Smooth muscle cell (in vitro differentiated cells): ENCODE measurements around the gene IL1RAP. TPM values are rescaled to one million over a fixed set of nuclear protein-coding genes. Genes with fewer than 3 reads are reported as not detected.

Experiments used
- DNase-seq: peaks from one replicate; lab custom pipeline; 2025; ENCODE audit not compliant: unreplicated experiment; lab: John Stamatoyannopoulos, UW
- H2AFZ ChIP-seq: fragments of 200-600 bp; sonication (generic); 2 replicates; pipeline ENCODE4 v1.6.0; 2016; ENCODE audit warnings: antibody characterized with exemption, low read depth, mild to moderate bottlenecking
- H3F3A ChIP-seq: fragments of 200-600 bp; sonication (generic); 2 replicates; pipeline ENCODE4 v1.6.0; 2017; ENCODE audit warnings: antibody characterized with exemption, low read depth
- H3K27ac ChIP-seq: fragments of 200-600 bp; sonication (generic); 2 replicates; pipeline ENCODE4 v1.5.1; 2016; ENCODE audit warnings: low read depth, mild to moderate bottlenecking
- H3K27me3 ChIP-seq: fragments of 200-600 bp; sonication (generic); 2 replicates; pipeline ENCODE4 v1.6.1; 2016; ENCODE audit warnings: low read depth, mild to moderate bottlenecking
- H3K36me3 ChIP-seq: fragments of 200-600 bp; sonication (generic); 2 replicates; pipeline ENCODE4 v1.5.1; 2016; ENCODE audit warnings: low read depth
- H3K4me1 ChIP-seq: fragments of 200-600 bp; sonication (generic); 2 replicates; pipeline ENCODE4 v1.5.1; 2016; ENCODE audit warnings: low read depth
- H3K4me2 ChIP-seq: fragments of 200-600 bp; sonication (generic); 2 replicates; pipeline ENCODE4 v1.6.0; 2016; ENCODE audit warnings: mild to moderate bottlenecking
- H3K4me3 ChIP-seq: fragments of 200-600 bp; sonication (generic); 2 replicates; pipeline ENCODE4 v1.5.1; 2016; ENCODE audit warnings: mild to moderate bottlenecking
- H3K79me2 ChIP-seq: fragments of 200-600 bp; sonication (generic); 2 replicates; pipeline ENCODE4 v1.6.0; 2016; ENCODE audit warnings: low read depth, mild to moderate bottlenecking
- H3K9ac ChIP-seq: fragments of 200-600 bp; sonication (generic); 2 replicates; pipeline ENCODE4 v1.6.0; 2016; ENCODE audit warnings: low read depth
- H3K9me3 ChIP-seq: fragments of 200-600 bp; sonication (generic); replicated peaks from 2 replicates; pipeline ENCODE4 v1.5.1; 2016; ENCODE audit warnings: low read depth
- H4K20me1 ChIP-seq: fragments of 200-600 bp; sonication (generic); 2 replicates; pipeline ENCODE4 v1.6.0; 2016; ENCODE audit warnings: low read depth
- CTCF ChIP-seq: fragments of 200-600 bp; sonication (generic); IDR thresholded peaks from 2 replicates; pipeline ENCODE4 v1.5.1; 2017; ENCODE audit warnings: borderline replicate concordance, mild to moderate bottlenecking, antibody characterized with exemption; ENCODE audit not compliant: insufficient read depth, poor library complexity, severe bottlenecking
- WGBS: methylation state at CpG from one replicate; pipeline ENCODE4 v1.1.7; 2016; ENCODE audit warnings: low lambda C conversion rate; 5-methylcytosine and 5-hydroxymethylcytosine counted together
- polyA plus RNA-seq: library from polyadenylated mRNA; unstranded; fragments of >200 nt; fragmentation: Nextera tagmentation; extraction: Ambion mirVana; gene quantifications from 2 replicates; pipeline ENCODE4 v1.2.1, GENCODE V29; 2016
- total RNA-seq: library from RNA; depleted of rRNA; stranded (reverse); fragments of >200 nt; gene quantifications from 2 replicates; pipeline ENCODE4 v1.2.3, GENCODE V29; 2014

Gene IL1RAP
- total and polyA plus RNA-seq, 2 experiments from 2014 or later, result 13.5 to 49.1 TPM

- Histone ChIP-seq H3K9me3 (no peaks in the 10 kb centered on the region), H3K79me2 (no peaks in the 10 kb centered on the region), H3K27me3 (no peaks in the 10 kb centered on the region), H3K4me2 (no peak overlapping the region), H3K4me1 (peaks cover 5% of the 10 kb centered on the region), H3K36me3 (no peaks in the 10 kb centered on the region), H3K27ac (no peak overlapping the region), H3K4me3 (no peak overlapping the region), H4K20me1 (no peaks in the 10 kb centered on the region), H2AFZ (no peak overlapping the region), H3F3A (no peaks in the 10 kb centered on the region), H3K9ac (no peak overlapping the region)
- TF ChIP-seq CTCF, result peak; percentile 39
- DNase-seq, result no peak
- 40% methylated on average over 4 of the region's 4 CpGs for WGBS
Observed at GRCh38 chr3:190701096-190701532, 187.2 kb downstream of the IL1RAP start.

- H3K27me3 ChIP-seq, result no peaks in the 10 kb centered on the region
- no peak for DNase-seq
- H4K20me1 ChIP-seq, result no peaks in the 10 kb centered on the region
- H3K27ac ChIP-seq, result no peak overlapping the region
- H3K36me3 ChIP-seq, result no peaks in the 10 kb centered on the region
- no peaks in the 10 kb centered on the region for H3K79me2 ChIP-seq
- no peak overlapping the region for H2AFZ ChIP-seq
- no peaks in the 10 kb centered on the region for H3K9me3 ChIP-seq
- H3K4me3 ChIP-seq, result no peak overlapping the region
- no peaks in the 10 kb centered on the region for H3F3A ChIP-seq
- 82% methylated on average over 3 of the region's 3 CpGs for WGBS
- H3K4me1 ChIP-seq, result no peaks in the 10 kb centered on the region
- H3K4me2 ChIP-seq, result no peak overlapping the region
- H3K9ac ChIP-seq, result no peak overlapping the region
- TF ChIP-seq CTCF, result no peak
Observed at GRCh38 chr3:190706582-190706981, 192.7 kb downstream of the IL1RAP start.

Other genes with a start within 250 kb of the IL1RAP start
- 25.5 and 30.5 TPM in 2 replicates for gene CLDN1, start 191.6 kb upstream of the IL1RAP start, total RNA-seq
- 3.8 and 6.2 TPM in 2 replicates for gene CLDN1, start 191.6 kb upstream of the IL1RAP start, polyA plus RNA-seq
- gene CLDN16, start 125.9 kb upstream of the IL1RAP start, total RNA-seq, result 0.13 and 0.45 TPM in 2 replicates
- 0.40 TPM in 1 of 2 replicates, not detected in the other for gene CLDN16, start 125.9 kb upstream of the IL1RAP start, polyA plus RNA-seq
- gene TMEM207, start 64.2 kb upstream of the IL1RAP start, total RNA-seq, result not detected in 2 replicates
- not detected in 2 replicates for gene TMEM207, start 64.2 kb upstream of the IL1RAP start, polyA plus RNA-seq